ENCODE data around the gene HSPA4L.

Gene HSPA4L

DNA sequence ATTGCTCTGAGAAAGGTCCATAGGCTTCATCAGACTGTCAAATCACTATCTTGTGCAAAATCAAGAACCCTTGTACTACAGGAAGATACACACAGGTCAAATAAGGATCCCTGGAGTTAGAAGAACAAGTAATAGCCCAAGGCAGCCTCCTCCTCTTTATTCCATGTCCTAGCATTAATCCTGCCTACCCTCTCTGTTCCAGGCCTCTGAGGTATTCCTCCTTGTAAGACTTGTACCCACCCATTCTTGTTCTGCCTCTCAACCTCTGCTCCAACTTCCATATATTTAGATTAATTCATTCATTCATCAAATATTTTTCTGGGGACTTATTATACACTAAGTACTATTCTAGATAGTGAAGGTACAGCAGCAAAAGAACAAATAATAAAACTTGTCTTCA lies 88.2 kb downstream of the HSPA4L start:
- DNase-seq (ENCODE audit: low read depth), result no peak

DNA sequence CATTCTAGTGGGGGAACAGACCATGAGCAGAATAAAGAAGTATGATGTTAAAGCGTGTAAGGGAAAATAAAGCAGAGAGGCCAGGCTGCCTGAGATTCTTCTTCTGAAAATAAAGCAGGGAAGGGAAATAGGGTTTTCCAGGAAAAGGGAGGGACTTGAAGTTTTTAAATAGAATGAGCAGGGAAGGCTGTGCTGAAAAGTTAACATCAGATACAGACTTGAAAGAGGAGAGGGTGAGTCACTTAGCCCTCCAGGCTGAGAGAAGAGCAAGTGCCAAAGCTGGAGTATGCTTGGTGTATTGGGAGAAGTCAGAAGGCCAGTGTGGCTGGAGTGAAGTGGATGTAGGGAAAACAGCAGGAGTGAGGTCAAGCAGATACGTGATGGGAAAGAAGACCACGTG lies 88.6 kb downstream of the HSPA4L start:
- no peak for DNase-seq (ENCODE audit: low read depth)

DNA sequence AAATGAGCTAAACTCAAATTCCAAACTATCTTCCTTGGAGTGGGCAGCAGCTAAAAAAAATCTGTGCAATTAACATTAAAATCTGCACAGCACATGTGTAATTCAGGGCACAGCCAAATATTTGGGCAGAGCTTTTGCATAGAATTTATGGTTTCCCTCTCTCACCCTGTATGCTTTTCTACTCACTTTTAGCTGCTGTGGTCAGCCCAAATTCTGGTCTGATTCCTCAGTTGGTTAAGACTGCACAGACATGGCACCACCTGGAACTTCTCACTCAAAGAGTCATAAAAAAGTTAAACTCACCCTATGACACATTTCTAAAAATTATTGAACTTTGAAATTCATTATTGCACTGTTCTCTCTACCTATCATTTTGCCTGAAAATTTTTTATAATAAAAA lies 93.7 kb downstream of the HSPA4L start:
- DNase-seq (ENCODE audit: low read depth), result no peak

DNA sequence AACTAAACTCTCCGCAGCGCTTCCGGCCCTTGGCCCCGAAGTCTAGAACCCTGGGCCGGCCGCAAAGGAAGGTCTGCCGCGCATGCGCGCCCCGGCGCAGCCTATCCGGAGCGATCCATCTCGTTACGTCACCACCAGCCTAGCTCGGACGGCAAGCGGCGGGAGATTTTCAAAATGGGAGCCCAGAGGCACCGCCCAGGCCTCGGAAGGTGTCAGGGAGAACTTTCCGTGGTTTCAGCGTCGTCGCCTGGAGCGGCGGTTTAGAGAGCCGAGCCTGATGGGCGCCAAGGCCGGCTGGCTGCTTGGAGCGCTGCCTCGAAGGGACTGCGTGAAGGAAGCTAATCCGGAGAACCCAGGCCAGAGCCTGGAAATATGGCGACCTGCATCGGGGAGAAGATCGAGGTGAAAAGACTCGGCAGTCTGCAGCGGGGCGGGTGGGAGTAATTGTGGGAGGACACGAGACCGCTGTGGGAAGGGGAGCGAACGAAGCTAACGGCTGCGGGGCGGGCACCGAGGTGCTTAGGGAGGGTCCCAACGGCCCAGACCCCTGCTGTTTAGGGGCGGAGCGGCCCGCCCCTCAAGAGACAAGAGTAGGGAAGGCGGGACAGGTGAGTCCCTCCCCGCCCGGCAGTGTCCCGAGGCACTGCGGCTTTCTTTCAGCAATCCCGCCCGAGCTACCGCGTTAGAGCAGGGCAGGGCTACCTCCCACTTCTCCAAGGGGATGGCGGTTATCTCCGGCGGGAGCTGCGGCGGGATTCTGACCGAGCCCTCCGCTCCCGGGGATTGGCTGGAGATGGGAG lies 98.8 kb downstream of the HSPA4L start, which contains the start of gene PLK4:
TSS of gene PLK4 (plus strand) at position 131 of the 800 bp plus-strand sequence. CDS start at position 373, 242 bp downstream.
- peak; percentile 87 for DNase-seq (ENCODE audit: low read depth)

DNA sequence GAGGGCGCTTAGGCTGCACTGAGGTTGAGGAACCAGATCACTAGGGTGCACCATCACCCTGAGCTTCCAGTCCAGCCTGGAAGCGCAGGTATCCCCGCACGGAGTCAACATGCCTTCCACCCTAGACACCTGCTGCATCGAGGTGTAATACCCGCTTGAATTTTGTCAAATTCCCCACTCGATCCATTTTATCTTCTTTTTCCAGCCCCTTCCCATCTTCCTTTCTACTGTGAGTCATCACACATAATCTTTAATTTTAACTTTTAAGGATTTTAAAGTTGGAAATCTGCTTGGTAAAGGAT lies 99.4 kb downstream of the HSPA4L start:
- DNase-seq (ENCODE audit: low read depth), result no peak

DNA sequence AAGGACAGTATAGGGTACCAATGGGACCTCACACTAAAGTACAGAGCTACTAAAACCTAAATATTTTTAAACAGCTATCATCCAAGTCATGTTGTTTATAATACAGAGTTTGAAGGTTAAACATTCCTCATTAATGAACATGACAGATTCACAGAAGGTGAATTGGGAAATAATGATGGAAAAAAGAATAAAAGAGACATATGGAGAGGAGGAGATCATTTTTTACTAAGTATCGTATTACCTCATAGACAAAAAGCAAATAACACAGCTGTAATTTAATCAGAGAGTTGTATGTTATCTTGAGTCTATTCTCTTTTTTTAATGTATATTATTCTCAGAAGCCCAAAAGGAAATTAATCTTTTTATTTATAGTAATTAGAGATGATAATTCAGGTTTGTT lies 106.4 kb downstream of the HSPA4L start:
- DNase-seq (ENCODE audit: low read depth), result no peak

DNA sequence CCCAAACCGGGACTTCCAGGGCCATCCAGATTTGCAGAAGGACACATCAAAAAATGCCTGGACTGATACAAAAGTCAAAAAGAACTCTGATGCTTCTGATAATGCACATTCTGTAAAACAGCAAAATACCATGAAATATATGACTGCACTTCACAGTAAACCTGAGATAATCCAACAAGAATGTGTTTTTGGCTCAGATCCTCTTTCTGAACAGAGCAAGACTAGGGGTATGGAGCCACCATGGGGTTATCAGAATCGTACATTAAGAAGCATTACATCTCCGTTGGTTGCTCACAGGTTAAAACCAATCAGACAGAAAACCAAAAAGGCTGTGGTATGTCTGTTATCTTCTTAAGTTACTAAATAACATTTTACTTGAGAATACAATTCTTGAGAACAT lies 107.8 kb downstream of the HSPA4L start:
- DNase-seq (ENCODE audit: low read depth), result no peak

Measured in activated T-helper 9 cell treated with anti-CD3 and anti-CD28 coated beads, Interleukin-2, amount 50 U/mL, for 16 hours (primary cell).